Fibroblast of lung (primary cell): ENCODE data around the gene OR8H2. TPM values are rescaled to one million over a fixed set of nuclear protein-coding genes. Genes with fewer than 3 reads are reported as not detected.

Experiments
- DNase-seq, 2 donors: peaks; one replicate each; pipeline versions ENCODE4 v3.0.0 to v3.0.0-alpha.2; 2010; ENCODE audit warnings: low read depth in 2 of 2
- H2AFZ ChIP-seq: 2 replicates; pipeline ENCODE4 v1.5.1; 2012; ENCODE audit warnings: low read length, control low read depth, inconsistent platforms
- H3K27ac ChIP-seq: 2 replicates; pipeline ENCODE4 v1.5.1; 2011; ENCODE audit warnings: low read length, control low read depth; ENCODE audit not compliant: insufficient read depth
- H3K27me3 ChIP-seq: 2 replicates; pipeline ENCODE4 v1.5.1; 2011; ENCODE audit warnings: mild to moderate bottlenecking, low read length; ENCODE audit not compliant: control insufficient read depth, insufficient read depth
- H3K36me3 ChIP-seq: 2 replicates; pipeline ENCODE4 v1.5.1; 2011; ENCODE audit warnings: low read length; ENCODE audit not compliant: control insufficient read depth, insufficient read depth
- H3K4me1 ChIP-seq: 2 replicates; pipeline ENCODE4 v1.5.1; 2011; ENCODE audit warnings: low read length; ENCODE audit not compliant: control insufficient read depth, insufficient read depth; ENCODE audit errors: extremely low read depth
- H3K4me2 ChIP-seq: 2 replicates; pipeline ENCODE4 v1.5.1; 2011; ENCODE audit warnings: low read length, control low read depth; ENCODE audit not compliant: insufficient read depth; ENCODE audit errors: extremely low read depth
- H3K4me3 ChIP-seq, 4 experiments: fragments of 200-600 bp in 1 of 4; sonication (generic) in 1 of 4; replicated peaks in 1 of 4; 2 replicates each; pipeline ENCODE4 v1.5.1; 2011 to 2016; ENCODE audit warnings: low read length in 4 of 4, low read depth in 3 of 4, mild to moderate bottlenecking in 3 of 4, control low read depth in 2 of 4, inconsistent platforms in 1 of 4, mixed read lengths in 1 of 4; ENCODE audit not compliant: insufficient read depth in 1 of 4; ENCODE audit errors: control extremely low read depth in 1 of 4
- H3K79me2 ChIP-seq: 2 replicates; pipeline ENCODE4 v1.5.1; 2012; ENCODE audit warnings: mild to moderate bottlenecking, low read length, inconsistent platforms; ENCODE audit not compliant: control insufficient read depth, insufficient read depth
- H3K9ac ChIP-seq: 2 replicates; pipeline ENCODE4 v1.5.1; 2011; ENCODE audit warnings: mild to moderate bottlenecking, low read length, control low read depth; ENCODE audit not compliant: insufficient read depth
- H3K9me3 ChIP-seq: 2 replicates; pipeline ENCODE4 v1.5.1; 2012; ENCODE audit warnings: low read depth, low read length; ENCODE audit not compliant: control insufficient read depth, insufficient read depth
- H4K20me1 ChIP-seq: 2 replicates; pipeline ENCODE4 v1.5.1; 2011; ENCODE audit warnings: low read length; ENCODE audit not compliant: control insufficient read depth, insufficient read depth; ENCODE audit errors: extremely low read depth
- EZH2 ChIP-seq: IDR thresholded peaks from 2 replicates; pipeline ENCODE4 v1.5.1; 2012; ENCODE audit warnings: low read length, control low read depth, mild to moderate bottlenecking; ENCODE audit errors: missing control alignments
- polyA plus RNA-seq, 2 donors: library from polyadenylated mRNA; depleted of rRNA in 1 of 2; stranded (reverse) in 1 of 2; unstranded in 1 of 2; fragments of >200 nt; gene quantifications; 2 replicates each; pipeline ENCODE4 v1.2.1, GENCODE V29; 2011 to 2012; ENCODE audit warnings: missing spikeins in 1 of 2
- total RNA-seq: library from RNA; depleted of rRNA; stranded (reverse); fragments of >200 nt; gene quantifications from 2 replicates; pipeline ENCODE4 v1.2.1, GENCODE V29; 2014
- TF ChIP-seq, protein P1 (sequence below), 2 donors: IDR thresholded peaks in 1 of 2; conservative IDR thresholded peaks in 1 of 2; 1 replicate in 1 of 2; 2 replicates in 1 of 2; pipeline ENCODE4 v1.5.1; 2011 to 2012; ENCODE audit warnings: low read length in 2 of 2, control low read depth in 1 of 2, inconsistent platforms in 1 of 2, low read depth in 1 of 2, mild to moderate bottlenecking in 1 of 2

The OR8H2 gene
- total and polyA plus RNA-seq, 2 donors (not counting 1 experiment from before 2014, with no cell fraction given): not detected

DNA sequence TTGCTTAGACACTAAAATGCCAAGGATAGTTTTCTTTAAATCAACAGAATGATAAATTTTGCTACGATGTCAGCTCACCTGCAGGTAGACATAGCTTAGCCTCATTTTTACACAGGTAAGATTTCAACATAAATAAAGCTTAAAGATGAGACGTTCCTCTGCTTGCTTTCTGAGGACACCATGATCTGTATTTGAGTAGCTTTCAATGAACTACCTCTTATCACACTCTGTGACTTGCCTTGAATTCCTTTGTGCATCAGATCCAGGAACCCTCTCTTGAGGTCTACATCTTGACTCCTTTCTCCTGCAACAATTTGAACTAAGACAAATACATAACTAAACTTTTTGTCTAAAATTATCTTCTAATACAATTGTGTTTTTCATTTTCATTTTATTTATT lies 36.5 kb upstream of the OR8H2 start:
- no peaks in the 10 kb centered on the region for H3K79me2 ChIP-seq
- H3K4me1 ChIP-seq: no peaks in the 10 kb centered on the region
- H3K27ac ChIP-seq: no peak overlapping the region
- H3K4me3 ChIP-seq: no peak overlapping the region
- no peak for TF ChIP-seq EZH2
- TF ChIP-seq, protein P1, sequence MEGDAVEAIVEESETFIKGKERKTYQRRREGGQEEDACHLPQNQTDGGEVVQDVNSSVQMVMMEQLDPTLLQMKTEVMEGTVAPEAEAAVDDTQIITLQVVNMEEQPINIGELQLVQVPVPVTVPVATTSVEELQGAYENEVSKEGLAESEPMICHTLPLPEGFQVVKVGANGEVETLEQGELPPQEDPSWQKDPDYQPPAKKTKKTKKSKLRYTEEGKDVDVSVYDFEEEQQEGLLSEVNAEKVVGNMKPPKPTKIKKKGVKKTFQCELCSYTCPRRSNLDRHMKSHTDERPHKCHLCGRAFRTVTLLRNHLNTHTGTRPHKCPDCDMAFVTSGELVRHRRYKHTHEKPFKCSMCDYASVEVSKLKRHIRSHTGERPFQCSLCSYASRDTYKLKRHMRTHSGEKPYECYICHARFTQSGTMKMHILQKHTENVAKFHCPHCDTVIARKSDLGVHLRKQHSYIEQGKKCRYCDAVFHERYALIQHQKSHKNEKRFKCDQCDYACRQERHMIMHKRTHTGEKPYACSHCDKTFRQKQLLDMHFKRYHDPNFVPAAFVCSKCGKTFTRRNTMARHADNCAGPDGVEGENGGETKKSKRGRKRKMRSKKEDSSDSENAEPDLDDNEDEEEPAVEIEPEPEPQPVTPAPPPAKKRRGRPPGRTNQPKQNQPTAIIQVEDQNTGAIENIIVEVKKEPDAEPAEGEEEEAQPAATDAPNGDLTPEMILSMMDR (conservative IDR thresholded peaks at IDR 0.05 in 1 of 2, IDR thresholded peaks at IDR 0.05 in 1 of 2; ENCODE audit: low read depth in 1 of 2, low read length in 2 of 2): no peak
- no peaks in the 10 kb centered on the region for H3K9me3 ChIP-seq
- H2AFZ ChIP-seq: no peak overlapping the region
- no peak overlapping the region for H3K9ac ChIP-seq
- H4K20me1 ChIP-seq: no peaks in the 10 kb centered on the region
- no peak overlapping the region for H3K4me2 ChIP-seq
- H3K36me3 ChIP-seq: no peaks in the 10 kb centered on the region
- DNase-seq: no peak
- H3K27me3 ChIP-seq: no peaks in the 10 kb centered on the region

DNA sequence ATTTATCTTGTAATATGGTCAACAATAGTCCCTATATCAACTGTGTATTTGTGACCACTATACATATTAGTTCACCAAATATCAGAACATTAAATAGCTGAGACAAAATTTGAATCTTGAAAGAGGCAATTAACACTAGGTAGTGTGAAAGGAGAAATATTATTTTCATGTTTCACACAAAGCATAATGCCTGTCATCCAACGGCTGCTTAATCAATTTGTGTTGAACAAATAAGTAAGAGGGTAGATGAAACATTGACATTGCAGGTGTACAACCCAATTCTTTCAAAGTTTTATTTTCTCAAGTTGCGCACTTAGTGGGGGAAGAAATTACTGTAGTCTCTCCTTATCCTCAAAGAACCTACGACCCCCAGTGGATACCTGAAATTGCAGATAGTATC lies 13.8 kb upstream of the OR8H2 start:
- H3K79me2 ChIP-seq: no peaks in the 10 kb centered on the region
- no peak overlapping the region for H3K4me2 ChIP-seq
- TF ChIP-seq, protein P1 (conservative IDR thresholded peaks at IDR 0.05 in 1 of 2, IDR thresholded peaks at IDR 0.05 in 1 of 2; ENCODE audit: low read depth in 1 of 2, low read length in 2 of 2): no peak
- no peak for TF ChIP-seq EZH2
- H2AFZ ChIP-seq: no peak overlapping the region
- no peaks in the 10 kb centered on the region for H3K9me3 ChIP-seq
- no peak overlapping the region for H3K9ac ChIP-seq
- H3K27me3 ChIP-seq: no peaks in the 10 kb centered on the region
- no peak overlapping the region for H3K27ac ChIP-seq
- no peaks in the 10 kb centered on the region for H3K4me1 ChIP-seq
- no peaks in the 10 kb centered on the region for H4K20me1 ChIP-seq
- H3K36me3 ChIP-seq: no peaks in the 10 kb centered on the region
- H3K4me3 ChIP-seq: no peak overlapping the region
- no peak for DNase-seq

DNA sequence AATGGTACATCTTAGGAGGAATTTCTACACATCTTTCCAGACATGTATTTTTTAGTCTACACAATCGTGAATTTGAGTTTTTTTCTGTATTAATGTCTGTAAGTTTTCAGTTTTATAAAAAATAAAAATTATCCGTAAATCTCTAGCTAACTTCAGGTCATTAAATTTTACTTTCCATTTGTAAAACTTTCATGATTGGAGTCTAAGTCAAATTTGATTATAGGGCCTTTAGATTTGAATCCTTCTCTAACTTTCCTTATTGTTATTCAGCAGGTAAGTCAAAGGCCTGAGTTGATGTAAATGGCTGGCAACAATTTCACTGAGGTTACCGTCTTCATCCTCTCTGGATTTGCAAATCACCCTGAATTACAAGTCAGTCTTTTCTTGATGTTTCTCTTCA lies 10.5 kb upstream of the OR8H2 start, which contains the start of gene OR8I2:
OR8I2 (plus strand) TSS at position 301 of the 400 bp plus-strand sequence; CDS start at position 301, 0 bp downstream.
- H3K9me3 ChIP-seq: no peaks in the 10 kb centered on the region
- no peak within 1 kb of the TSS for H2AFZ ChIP-seq
- no peaks in the 10 kb centered on the region for H3K27me3 ChIP-seq
- no peaks in the 10 kb centered on the region for H3K36me3 ChIP-seq
- H3K4me3 ChIP-seq: no peak within 1 kb of the TSS
- no peak within 1 kb of the TSS for H3K4me2 ChIP-seq
- no peaks in the 10 kb centered on the region for H4K20me1 ChIP-seq
- H3K4me1 ChIP-seq: no peaks in the 10 kb centered on the region
- H3K9ac ChIP-seq: no peak within 1 kb of the TSS
- DNase-seq: no peak
- no peaks in the 10 kb centered on the region for H3K79me2 ChIP-seq
- TF ChIP-seq, protein P1 (conservative IDR thresholded peaks at IDR 0.05 in 1 of 2, IDR thresholded peaks at IDR 0.05 in 1 of 2; ENCODE audit: low read depth in 1 of 2, low read length in 2 of 2): no peak
- TF ChIP-seq EZH2: no peak
- H3K27ac ChIP-seq: no peak within 1 kb of the TSS
